A549 (cell line): ENCODE data around the gene ATF7IP. TPM values are rescaled to one million over a fixed set of nuclear protein-coding genes. Genes with fewer than 3 reads are reported as not detected.
"Not testable (repeated sequence)": the region's sequence is repeated elsewhere in the genome, so short reads cannot be mapped to it uniquely, and the experiment has no call there.

Experiments used
- ATAC-seq, 2 experiments: fragments of 200-7000 bp in 1 of 2; fragments of >200 bp in 1 of 2; cut with Nextera tagmentation in 1 of 2; cut with Tn5 transposase in 1 of 2; 3 replicates each; pipeline versions ENCODE4 v1.8.0 to v1.9.1; 2018 to 2020; ENCODE audit warnings: mild to moderate bottlenecking in 1 of 2, moderate library complexity in 1 of 2
- CTCF ChIA-PET: fragments of 300-600 bp; sonication (Branson Sonifier 250); formaldehyde crosslinking; extraction: SDS; loops from one replicate; lab custom pipeline; 2021; ENCODE audit warnings: antibody characterized with exemption, inconsistent platforms; lab: Yijun Ruan, JAX
- POLR2A ChIA-PET: fragments of 350-600 bp; formaldehyde crosslinking; extraction: SDS; loops from one replicate; lab custom pipeline; 2021; ENCODE audit warnings: antibody characterized with exemption, inconsistent platforms; lab: Yijun Ruan, JAX
- DNase-seq, 2 experiments: peaks; one replicate each; pipeline versions ENCODE4 v3.0.0 to v3.0.0-alpha.2; 2011 to 2016; ENCODE audit warnings: low read depth in 1 of 2, low spot score in 1 of 2
- FAIRE-seq: peaks from 2 replicates; lab custom pipeline; 2011; peaks lifted over from hg19 to GRCh38; lab: Jason Lieb, UNC
- H3K27ac ChIP-seq, 2 experiments: fragments of >200 bp; sonication (Bioruptor Twin); formaldehyde crosslinking; 3 replicates each; pipeline ENCODE4 v1.5.1; 2016 to 2017
- H3K4me1 ChIP-seq: fragments of >200 bp; sonication (Bioruptor Twin); formaldehyde crosslinking; 3 replicates; pipeline ENCODE4 v1.6.1; 2016
- H3K4me2 ChIP-seq: fragments of >200 bp; sonication (Bioruptor Twin); formaldehyde crosslinking; 3 replicates; pipeline ENCODE4 v1.6.1; 2016
- H3K4me3 ChIP-seq: fragments of >200 bp; sonication (Bioruptor Twin); formaldehyde crosslinking; 3 replicates; pipeline ENCODE4 v1.5.1; 2016
- H3K9me3 ChIP-seq: fragments of >200 bp; sonication (Bioruptor Twin); formaldehyde crosslinking; 3 replicates; pipeline ENCODE4 v1.6.1; 2016
- BCL3 ChIP-seq: fragments of >200 bp; sonication (Bioruptor Twin); formaldehyde crosslinking; IDR thresholded peaks from 3 replicates; pipeline ENCODE4 v1.6.1; 2016
- CBX8 ChIP-seq: fragments of 200-600 bp; sonication (generic); IDR thresholded peaks from 2 replicates; pipeline ENCODE4 v1.6.1; 2016
- CEBPB ChIP-seq, 2 experiments: fragments of >200 bp in 1 of 2; sonication (Bioruptor Twin) in 1 of 2; formaldehyde crosslinking in 1 of 2; IDR thresholded peaks; 2 replicates each; pipeline ENCODE4 v1.6.1; 2012 to 2016
- CHD4 ChIP-seq: fragments of 200-600 bp; sonication (generic); IDR thresholded peaks from 2 replicates; pipeline ENCODE4 v1.6.1; 2016; ENCODE audit warnings: antibody characterized with exemption, mild to moderate bottlenecking, borderline replicate concordance
- EHMT2 ChIP-seq: fragments of 200-600 bp; sonication (generic); IDR thresholded peaks from 2 replicates; pipeline ENCODE4 v1.6.1; 2016; ENCODE audit warnings: antibody characterized with exemption, low read depth, mild to moderate bottlenecking, moderate library complexity
- ELK1 ChIP-seq: fragments of 150-350 bp; IDR thresholded peaks from 2 replicates; pipeline ENCODE4 v1.6.1; 2014; ENCODE audit warnings: low read depth, mild to moderate bottlenecking, low read length
- EP300 ChIP-seq, 2 experiments: fragments of >200 bp; sonication (Bioruptor Twin); formaldehyde crosslinking; IDR thresholded peaks; 2 replicates in 1 of 2; 3 replicates in 1 of 2; pipeline ENCODE4 v1.6.1; 2016 to 2017
- FOXS1 ChIP-seq: fragments of 250-450 bp; sonication (Bioruptor Pico); IDR thresholded peaks from 2 replicates; pipeline ENCODE4 v1.5.0; 2020; ENCODE audit warnings: mild to moderate bottlenecking, moderate library complexity
- HDAC2 ChIP-seq: fragments of 200-600 bp; sonication (generic); IDR thresholded peaks from 2 replicates; pipeline ENCODE4 v1.6.1; 2016
- HES2 ChIP-seq: fragments of >200 bp; sonication (Bioruptor Twin); formaldehyde crosslinking; IDR thresholded peaks from 2 replicates; pipeline ENCODE4 v1.6.1; 2016
- HEYL ChIP-seq: fragments of 250-450 bp; sonication (Bioruptor Pico); IDR thresholded peaks from 2 replicates; pipeline ENCODE4 v1.8.0; 2021; ENCODE audit warnings: mild to moderate bottlenecking, moderate library complexity
- HOXA7 ChIP-seq: fragments of 250-450 bp; sonication (Bioruptor Pico); IDR thresholded peaks from 2 replicates; pipeline ENCODE4 v1.5.0; 2020; ENCODE audit warnings: mild to moderate bottlenecking, moderate library complexity
- MAZ ChIP-seq: fragments of 150-350 bp; IDR thresholded peaks from 2 replicates; pipeline ENCODE4 v1.6.1; 2014; ENCODE audit warnings: antibody characterized with exemption, low read depth, low read length, borderline replicate concordance
- MYC ChIP-seq: IDR thresholded peaks from 2 replicates; pipeline ENCODE4 v1.6.1; 2012; ENCODE audit warnings: mild to moderate bottlenecking, inconsistent platforms, low read length, improper control_type of control experiment, borderline replicate concordance
- NPAS2 ChIP-seq: fragments of 250-450 bp; sonication (Bioruptor Pico); IDR thresholded peaks from 2 replicates; pipeline ENCODE4 v1.8.0; 2022; ENCODE audit warnings: mild to moderate bottlenecking, moderate library complexity, borderline replicate concordance
- NR3C1 ChIP-seq: fragments of >200 bp; sonication (Bioruptor Twin); formaldehyde crosslinking; IDR thresholded peaks from 3 replicates; pipeline ENCODE4 v1.6.1; 2017
- POLR2AphosphoS2 ChIP-seq: conservative IDR thresholded peaks from 2 replicates; pipeline ENCODE4 v1.6.1; 2012; ENCODE audit warnings: low read length, improper control_type of control experiment, inconsistent platforms
- RAD21 ChIP-seq, 2 experiments: fragments of >200 bp in 1 of 2; sonication (Bioruptor Twin) in 1 of 2; formaldehyde crosslinking in 1 of 2; IDR thresholded peaks in 1 of 2; conservative IDR thresholded peaks in 1 of 2; 2 replicates in 1 of 2; 3 replicates in 1 of 2; pipeline ENCODE4 v1.6.1; 2012 to 2018; ENCODE audit warnings: inconsistent platforms in 1 of 2
- REST ChIP-seq: fragments of 200-600 bp; sonication (generic); IDR thresholded peaks from 2 replicates; pipeline ENCODE4 v1.6.1; 2016; ENCODE audit warnings: antibody characterized with exemption, mild to moderate bottlenecking, moderate library complexity
- RFX5 ChIP-seq: fragments of 450-650 bp; IDR thresholded peaks from 2 replicates; pipeline ENCODE4 v1.7.1; 2014; ENCODE audit warnings: antibody characterized with exemption, mild to moderate bottlenecking, moderate library complexity
- RNF2 ChIP-seq: fragments of 200-600 bp; sonication (generic); IDR thresholded peaks from 2 replicates; pipeline ENCODE4 v1.6.1; 2016; ENCODE audit warnings: low read depth, mild to moderate bottlenecking, antibody characterized with exemption, moderate library complexity, borderline replicate concordance
- TFCP2L1 ChIP-seq: fragments of 250-450 bp; sonication (Bioruptor Pico); IDR thresholded peaks from 2 replicates; pipeline ENCODE4 v1.5.0; 2021; ENCODE audit warnings: mild to moderate bottlenecking
- ZSCAN20 ChIP-seq: fragments of 250-450 bp; sonication (Bioruptor Pico); IDR thresholded peaks from 2 replicates; pipeline ENCODE4 v1.8.0; 2022; ENCODE audit warnings: mild to moderate bottlenecking, moderate library complexity
- WGBS: methylation state at CpG from one replicate; pipeline ENCODE4 v1.1.6; 2017; ENCODE audit errors: missing lambda C conversion rate; 5-methylcytosine and 5-hydroxymethylcytosine counted together
- polyA plus RNA-seq, 4 experiments: library from polyadenylated mRNA; depleted of rRNA in 3 of 4; stranded (reverse); fragments of >200 nt; fragmentation: RNase III in 1 of 4; extraction: RNeasy Plus Mini Kit Qiagen cat#74134 plus additional on column Dnase treatment in 1 of 4; gene quantifications; 2 replicates in 3 of 4; 3 replicates in 1 of 4; pipeline ENCODE4 v1.2.3, GENCODE V29; 2011 to 2017
- TF ChIP-seq, protein P1 (sequence below): fragments of 250-450 bp; sonication (Bioruptor Pico); IDR thresholded peaks from 2 replicates; pipeline ENCODE4 v1.5.0; 2020; ENCODE audit warnings: low read depth, mild to moderate bottlenecking, moderate library complexity

Gene ATF7IP
- polyA plus RNA-seq, 2 of the 4 experiments (the other 2 are of a cell fraction) = 5.6 to 14.2 TPM

GRCh38 chr12:14396071-14396470, 30.6 kb downstream of the ATF7IP start:
- TF ChIP-seq ZSCAN20 (CRISPR knock-in tag) (no peak), EHMT2 (no peak)

GRCh38 chr12:14399871-14400270, 34.4 kb downstream of the ATF7IP start:
- Histone ChIP-seq H3K27ac (no peak overlapping the region), H3K4me2 (no peak overlapping the region), H3K4me1 (peaks cover 18% of the 10 kb centered on the region), H3K4me3 (no peak overlapping the region)
- POLR2A ChIA-PET = no interaction called here
- ATAC-seq (no peak), FAIRE-seq (no peak)
- 91% methylated on average over 3 of the region's 3 CpGs for WGBS
- TF ChIP-seq HOXA7 (CRISPR knock-in tag) = no peak
- TF ChIP-seq CEBPB (IDR thresholded peaks at IDR 0.05) = no peak
- TF ChIP-seq RNF2 = no peak
- TF ChIP-seq RFX5 = no peak
- TF ChIP-seq RAD21 (conservative IDR thresholded peaks at IDR 0.05 in 1 of 2, IDR thresholded peaks at IDR 0.05 in 1 of 2) = no peak
- TF ChIP-seq FOXS1 = no peak
- TF ChIP-seq TFCP2L1 = no peak
- TF ChIP-seq HDAC2 = no peak
- TF ChIP-seq NR3C1 = no peak
- TF ChIP-seq POLR2AphosphoS2 = no peak
- TF ChIP-seq, all 56 proteins: peak for 0
- DNase-seq = no peak
- peaks cover 18% of the 10 kb centered on the region; the same call in 2 of the 3 replicates for H3K9me3 ChIP-seq
- CTCF ChIA-PET = no interaction called here

More at GRCh38 chr12:14396071-14396470, 30.6 kb downstream of the ATF7IP start:
- ChIA-PET CTCF (no interaction called here), POLR2A (no interaction called here)
- H3K9me3 ChIP-seq = peaks cover 18% of the 10 kb centered on the region; the same call in 2 of the 3 replicates
- no peak overlapping the region for H3K4me2 ChIP-seq
- H3K27ac ChIP-seq = no peak overlapping the region
- H3K4me1 ChIP-seq = peaks cover 27% of the 10 kb centered on the region
- 70% methylated on average over 1 of the region's 1 CpG for WGBS
- ATAC-seq = no peak
- no peak for DNase-seq
- H3K4me3 ChIP-seq = no peak overlapping the region
- FAIRE-seq = no peak

GRCh38 chr12:14400599-14400998, 35.1 kb downstream of the ATF7IP start:
- no peak for TF ChIP-seq HDAC2
- TF ChIP-seq, protein P1, sequence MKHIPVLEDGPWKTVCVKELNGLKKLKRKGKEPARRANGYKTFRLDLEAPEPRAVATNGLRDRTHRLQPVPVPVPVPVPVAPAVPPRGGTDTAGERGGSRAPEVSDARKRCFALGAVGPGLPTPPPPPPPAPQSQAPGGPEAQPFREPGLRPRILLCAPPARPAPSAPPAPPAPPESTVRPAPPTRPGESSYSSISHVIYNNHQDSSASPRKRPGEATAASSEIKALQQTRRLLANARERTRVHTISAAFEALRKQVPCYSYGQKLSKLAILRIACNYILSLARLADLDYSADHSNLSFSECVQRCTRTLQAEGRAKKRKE (CRISPR knock-in tag) = no peak
- TF ChIP-seq MYC = no peak
- no peak for TF ChIP-seq HEYL (CRISPR knock-in tag)
- no peak for TF ChIP-seq HES2
- TF ChIP-seq ELK1 = no peak
- TF ChIP-seq RAD21 (conservative IDR thresholded peaks at IDR 0.05 in 1 of 2, IDR thresholded peaks at IDR 0.05 in 1 of 2) = no peak
- no peak for TF ChIP-seq REST
- TF ChIP-seq BCL3 = no peak
- no peak for TF ChIP-seq POLR2AphosphoS2
- no peak for TF ChIP-seq EP300 (IDR thresholded peaks at IDR 0.05)
- TF ChIP-seq MAZ = no peak
- no peak for TF ChIP-seq NPAS2 (CRISPR knock-in tag)
- no peak for TF ChIP-seq TFCP2L1
- TF ChIP-seq RNF2 = no peak
- TF ChIP-seq CBX8 = no peak
- no peak for TF ChIP-seq CHD4
- Histone ChIP-seq H3K4me1 (peaks cover 11% of the 10 kb centered on the region), H3K4me3 (no peak overlapping the region), H3K9me3 (peaks cover 18% of the 10 kb centered on the region; the same call in 2 of the 3 replicates), H3K27ac (no peak overlapping the region), H3K4me2 (no peak overlapping the region)
- no peak for DNase-seq
- 88% methylated on average over 1 of the region's 1 CpG for WGBS
- ChIA-PET POLR2A (no interaction called here), CTCF (no interaction called here)
- no peak for ATAC-seq
- FAIRE-seq = peak; percentile 36

DNA sequence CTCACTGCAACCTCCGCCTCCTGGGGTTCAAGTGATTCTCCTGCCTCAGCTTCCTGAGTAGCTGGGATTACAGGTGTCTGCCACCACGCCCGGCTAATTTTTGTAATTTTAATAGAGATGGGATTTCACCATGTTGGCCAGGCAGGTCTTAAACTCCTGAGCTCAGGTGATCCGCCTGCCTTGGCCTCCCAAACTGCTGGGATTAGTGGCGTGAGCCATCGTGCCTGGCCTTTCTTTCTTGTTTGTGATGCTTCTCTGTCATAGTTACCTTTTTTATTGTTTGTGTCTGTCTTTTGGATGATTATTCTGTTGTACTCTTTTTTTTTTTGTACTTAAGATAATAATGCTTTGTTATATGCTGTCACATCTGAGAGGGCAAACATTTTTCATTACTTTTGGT, 35.8 kb downstream of the ATF7IP start:
- not testable (repeated sequence) for H3K27ac ChIP-seq, DNase-seq, FAIRE-seq, H3K4me3 ChIP-seq, ATAC-seq, H3K4me2 ChIP-seq
- ChIA-PET POLR2A (interaction anchor here (0.7 to 1.4 kb wide), 2 partner anchors 14 to 36 kb away, joined by 4 to 6 read pairs; partner anchors contain the start of gene ATF7IP), CTCF (interaction anchor here (0.6 to 1.0 kb wide), 3 partner anchors 17 to 73 kb away, joined by 3 to 5 read pairs (median 3); no protein-coding TSS in a partner anchor)
- H3K9me3 ChIP-seq = peaks cover 18% of the 10 kb centered on the region; the same call in 2 of the 3 replicates
- H3K4me1 ChIP-seq = peaks cover 11% of the 10 kb centered on the region
- WGBS = 89% methylated on average over 6 of the region's 6 CpGs
